Breast epithelium (tissue), 3 donors: ENCODE data around the gene NSF.
"Not testable (repeated sequence)": the region's sequence is repeated elsewhere in the genome, so short reads cannot be mapped to it uniquely, and the experiment has no call there.

Source experiments
- POLR2A ChIP-seq: fragments of 450-650 bp; IDR thresholded peaks from one replicate; pipeline ENCODE4 v1.6.1; 2016; ENCODE audit warnings: antibody characterized with exemption, mild to moderate bottlenecking, moderate library complexity
- POLR2AphosphoS5 ChIP-seq, 3 donors: sonication (generic); formaldehyde crosslinking; IDR thresholded peaks; one replicate each; pipeline ENCODE4 v1.6.1; 2017; ENCODE audit warnings: antibody characterized with exemption in 3 of 3
- TF ChIP-seq, protein P1 (sequence below), 3 donors: fragments of 450-650 bp; IDR thresholded peaks; one replicate each; pipeline ENCODE4 v1.5.1; 2016 to 2017; ENCODE audit warnings: antibody characterized with exemption in 3 of 3, mild to moderate bottlenecking in 3 of 3, moderate library complexity in 3 of 3

DNA sequence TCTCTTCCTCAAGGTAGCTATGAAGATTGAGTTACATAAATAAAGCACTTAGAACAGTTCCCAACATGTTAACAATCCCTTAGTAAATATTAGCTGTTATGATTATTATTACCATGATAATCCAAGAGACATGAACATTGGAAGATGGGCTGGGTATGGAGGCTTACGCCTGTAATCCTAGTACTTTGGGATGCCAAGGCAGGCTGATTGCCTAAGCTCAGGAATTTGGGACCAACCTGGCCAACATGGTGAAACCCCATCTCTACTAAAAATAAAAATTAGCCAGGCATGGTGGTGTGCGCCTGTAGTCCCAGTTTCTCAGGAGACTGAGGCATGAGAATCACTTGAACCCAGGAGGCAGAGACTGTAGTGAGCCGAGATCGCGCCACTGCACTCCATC is 34.3 kb downstream of the NSF start:
- TF ChIP-seq POLR2A; POLR2AphosphoS5 (IDR thresholded peaks at IDR 0.05): not testable (repeated sequence)
- TF ChIP-seq, protein P1, sequence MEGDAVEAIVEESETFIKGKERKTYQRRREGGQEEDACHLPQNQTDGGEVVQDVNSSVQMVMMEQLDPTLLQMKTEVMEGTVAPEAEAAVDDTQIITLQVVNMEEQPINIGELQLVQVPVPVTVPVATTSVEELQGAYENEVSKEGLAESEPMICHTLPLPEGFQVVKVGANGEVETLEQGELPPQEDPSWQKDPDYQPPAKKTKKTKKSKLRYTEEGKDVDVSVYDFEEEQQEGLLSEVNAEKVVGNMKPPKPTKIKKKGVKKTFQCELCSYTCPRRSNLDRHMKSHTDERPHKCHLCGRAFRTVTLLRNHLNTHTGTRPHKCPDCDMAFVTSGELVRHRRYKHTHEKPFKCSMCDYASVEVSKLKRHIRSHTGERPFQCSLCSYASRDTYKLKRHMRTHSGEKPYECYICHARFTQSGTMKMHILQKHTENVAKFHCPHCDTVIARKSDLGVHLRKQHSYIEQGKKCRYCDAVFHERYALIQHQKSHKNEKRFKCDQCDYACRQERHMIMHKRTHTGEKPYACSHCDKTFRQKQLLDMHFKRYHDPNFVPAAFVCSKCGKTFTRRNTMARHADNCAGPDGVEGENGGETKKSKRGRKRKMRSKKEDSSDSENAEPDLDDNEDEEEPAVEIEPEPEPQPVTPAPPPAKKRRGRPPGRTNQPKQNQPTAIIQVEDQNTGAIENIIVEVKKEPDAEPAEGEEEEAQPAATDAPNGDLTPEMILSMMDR (IDR thresholded peaks at IDR 0.05) = not testable (repeated sequence)
